HG03060 (cell line): Measurements from ENCODE around the gene KDM4B.

Experiments
- ATAC-seq: cut with Tn5 transposase; IDR thresholded peaks from one replicate; pipeline ENCODE4 v1.9.1; 2021; ENCODE audit warnings: low read depth, moderate number of reproducible peaks; ENCODE audit not compliant: unreplicated experiment

The KDM4B gene

DNA sequence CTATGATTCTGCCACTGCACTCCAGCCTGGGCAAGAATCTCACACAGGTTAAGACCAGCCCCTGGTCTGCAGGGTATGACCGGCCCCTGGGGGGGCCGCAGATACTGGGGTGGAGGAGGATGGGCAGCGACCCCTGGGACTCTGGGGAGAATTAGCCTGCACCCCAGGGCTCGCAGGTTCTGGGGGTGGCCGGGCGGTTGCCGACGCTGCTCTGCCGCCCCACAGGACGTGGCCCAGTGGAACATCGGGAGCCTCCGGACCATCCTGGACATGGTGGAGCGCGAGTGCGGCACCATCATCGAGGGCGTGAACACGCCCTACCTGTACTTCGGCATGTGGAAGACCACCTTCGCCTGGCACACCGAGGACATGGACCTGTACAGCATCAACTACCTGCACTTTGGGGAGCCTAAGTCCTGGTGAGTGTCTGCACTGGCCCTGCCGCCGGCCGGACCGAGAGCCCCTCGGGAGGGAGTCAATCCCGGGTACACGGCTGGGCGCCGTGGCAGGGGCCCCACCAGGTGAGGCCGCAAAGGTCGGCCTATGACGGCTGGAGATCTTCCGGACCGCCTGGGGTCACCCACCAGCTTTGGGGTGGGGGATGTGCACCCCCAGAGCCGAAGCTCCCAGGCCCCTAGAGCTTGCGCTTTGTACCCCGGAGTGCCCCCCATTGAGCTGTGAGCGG lies 78.5 kb downstream of the KDM4B start:
- no peak for ATAC-seq

DNA sequence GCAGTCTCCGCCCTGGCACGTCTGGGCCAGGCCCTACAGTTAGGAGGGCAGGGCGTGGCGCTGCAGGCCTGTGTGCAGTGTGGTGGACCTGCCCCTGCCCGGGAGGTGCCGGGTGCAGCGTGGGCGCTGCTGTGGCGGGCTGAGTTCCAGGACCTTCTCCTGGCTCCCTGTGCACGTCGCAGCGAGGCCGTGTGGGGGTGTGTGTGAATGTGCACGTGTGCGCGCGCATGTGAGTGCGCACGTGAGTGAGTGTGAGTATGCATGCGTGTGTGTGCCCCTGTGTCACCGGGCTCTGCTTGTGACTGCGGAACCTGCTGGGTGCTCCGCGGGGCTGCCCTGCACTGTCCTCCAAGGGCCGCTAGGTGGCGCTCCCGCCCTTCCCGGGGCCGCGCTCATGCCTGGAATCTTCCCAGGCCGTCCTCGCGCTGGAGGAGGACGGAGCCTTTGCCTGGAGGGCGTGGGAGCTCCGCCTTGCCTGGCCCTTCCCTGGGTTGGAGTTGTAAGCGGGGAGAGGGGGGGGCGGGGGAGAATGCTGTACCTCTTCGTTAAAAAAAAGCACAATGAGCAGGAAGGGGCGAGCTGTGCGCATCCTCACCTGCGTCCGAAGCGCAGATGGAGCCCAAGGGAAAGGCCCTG lies 79.3 kb downstream of the KDM4B start:
- no peak for ATAC-seq

DNA sequence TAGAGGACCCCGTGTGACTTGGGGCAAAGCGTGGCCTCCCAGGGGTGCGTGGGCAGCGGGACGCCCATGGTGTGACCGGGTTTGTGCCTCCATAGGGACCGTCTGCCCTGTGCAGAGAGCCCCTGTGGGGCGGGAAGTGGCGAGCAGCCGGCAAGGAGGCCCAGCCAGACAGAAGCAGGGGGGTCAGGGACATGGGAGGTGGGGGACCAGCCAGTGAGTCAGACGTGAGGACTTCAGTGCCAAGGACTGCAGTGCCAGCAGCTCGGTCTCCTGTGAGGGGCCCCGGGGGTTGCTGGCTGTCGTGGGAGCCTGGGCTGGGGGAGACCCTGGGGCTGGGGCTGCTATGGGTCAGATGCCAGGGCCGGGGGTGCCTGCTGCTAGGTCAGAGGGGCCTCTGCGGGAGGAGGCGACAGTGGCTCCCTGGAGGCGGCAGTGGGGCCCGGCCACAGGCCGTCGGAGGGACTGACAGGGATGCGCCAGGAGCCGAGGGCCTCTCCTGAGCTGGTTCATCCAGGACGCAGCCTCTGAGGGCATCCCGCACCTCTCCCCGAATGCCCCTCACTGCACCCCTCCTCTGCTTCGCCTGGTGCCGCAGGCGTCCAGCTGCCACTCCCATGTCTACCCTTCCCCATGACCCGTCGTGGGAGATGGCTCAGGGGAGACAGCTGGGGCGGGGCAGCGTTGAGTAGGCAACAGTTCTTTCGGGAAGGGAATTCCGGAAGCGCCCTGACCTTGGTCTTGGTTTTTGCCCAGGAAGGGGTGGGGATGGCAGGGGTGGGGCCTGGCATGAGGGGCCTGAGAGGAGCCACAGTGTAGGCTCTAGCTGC lies 80.0 kb downstream of the KDM4B start:
- no peak for ATAC-seq

DNA sequence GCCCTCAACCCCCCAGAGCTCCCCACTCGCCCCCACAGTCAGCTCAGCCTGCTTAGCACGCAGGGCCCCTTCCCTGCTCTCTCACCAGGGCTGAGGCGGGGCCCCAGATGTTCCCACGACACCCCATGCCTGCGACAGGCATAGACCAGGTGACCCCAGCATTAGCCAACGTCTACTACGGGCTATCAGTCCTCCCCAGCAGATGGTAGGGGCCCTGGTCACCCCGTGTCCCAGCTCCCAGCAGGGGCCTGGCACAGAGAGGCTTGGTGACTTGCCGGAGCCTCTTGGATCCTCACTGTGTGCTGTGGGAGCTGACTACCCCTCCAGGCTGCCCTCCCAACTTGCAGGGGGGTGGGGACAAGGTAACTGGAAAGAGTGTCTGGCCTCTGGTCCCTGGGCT lies 80.6 kb downstream of the KDM4B start:
- no peak for ATAC-seq

DNA sequence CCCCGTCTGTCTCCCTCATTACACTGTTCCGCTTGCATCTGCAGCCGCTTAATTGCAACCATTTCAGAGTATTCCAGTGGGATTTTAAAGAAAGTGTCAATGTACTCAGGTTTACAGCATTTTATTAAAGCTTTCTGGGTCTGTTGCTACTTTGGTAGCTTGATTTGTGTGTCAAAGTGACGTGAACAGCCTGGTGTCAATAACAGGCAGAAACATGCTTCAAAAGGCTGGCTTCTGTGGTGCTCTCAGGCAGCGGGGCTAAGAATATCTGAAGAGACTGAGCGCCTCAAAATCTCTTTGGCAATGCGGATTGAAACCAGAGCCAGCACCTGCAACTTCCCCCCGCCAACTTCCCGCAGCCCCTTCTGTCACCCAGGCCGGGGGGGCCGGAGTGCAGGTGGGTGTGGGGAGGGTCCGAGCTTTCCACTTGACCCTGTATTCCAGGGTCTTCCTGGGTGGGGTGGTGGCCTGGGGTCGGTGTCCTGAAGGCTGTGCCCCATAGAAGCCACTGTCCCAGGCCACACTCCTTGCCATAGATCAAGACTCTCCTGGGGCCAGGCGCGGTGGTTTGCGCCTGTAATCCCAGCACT lies 81.2 kb downstream of the KDM4B start:
- ATAC-seq: no peak

DNA sequence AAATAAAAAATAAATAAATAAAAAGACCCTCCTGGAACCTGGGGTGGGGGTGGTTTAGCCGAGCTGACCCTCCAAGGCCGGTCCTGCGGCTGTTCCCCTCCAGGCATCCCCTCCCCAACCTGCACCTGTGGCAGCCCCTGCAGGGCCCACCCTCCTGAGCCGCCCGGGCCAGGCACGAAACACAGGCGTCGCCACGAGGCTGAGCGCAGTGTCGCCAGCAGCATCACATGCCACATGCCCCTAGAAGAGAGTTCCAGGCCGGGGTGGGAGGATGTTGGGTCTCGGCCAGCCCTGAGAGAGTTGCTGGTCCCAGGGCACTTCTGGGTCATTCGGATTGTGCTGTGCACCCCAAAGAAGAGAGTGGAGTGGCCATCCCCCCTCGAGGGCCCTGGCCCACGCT lies 82.0 kb downstream of the KDM4B start:
- no peak for ATAC-seq

DNA sequence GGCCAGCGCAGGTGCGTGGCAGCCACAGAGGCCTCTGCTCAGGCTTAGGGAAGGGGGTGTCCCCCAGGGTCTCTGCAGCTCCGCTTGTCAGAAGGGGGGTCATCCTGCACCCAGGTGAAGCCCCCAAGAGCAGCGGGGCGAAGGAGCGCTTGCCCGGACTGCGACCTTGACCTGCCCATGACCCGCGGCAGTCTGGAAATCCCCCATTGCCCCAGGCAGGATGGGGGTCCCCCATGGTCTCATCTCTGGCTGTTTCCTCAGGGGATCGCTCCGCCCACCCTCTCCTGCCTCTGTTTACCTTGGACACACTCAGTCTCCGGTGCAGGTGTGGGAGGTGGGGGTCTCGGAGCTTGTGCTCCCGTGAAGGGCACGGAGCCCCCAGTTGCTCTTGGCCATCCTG lies 82.7 kb downstream of the KDM4B start:
- ATAC-seq: no peak

DNA sequence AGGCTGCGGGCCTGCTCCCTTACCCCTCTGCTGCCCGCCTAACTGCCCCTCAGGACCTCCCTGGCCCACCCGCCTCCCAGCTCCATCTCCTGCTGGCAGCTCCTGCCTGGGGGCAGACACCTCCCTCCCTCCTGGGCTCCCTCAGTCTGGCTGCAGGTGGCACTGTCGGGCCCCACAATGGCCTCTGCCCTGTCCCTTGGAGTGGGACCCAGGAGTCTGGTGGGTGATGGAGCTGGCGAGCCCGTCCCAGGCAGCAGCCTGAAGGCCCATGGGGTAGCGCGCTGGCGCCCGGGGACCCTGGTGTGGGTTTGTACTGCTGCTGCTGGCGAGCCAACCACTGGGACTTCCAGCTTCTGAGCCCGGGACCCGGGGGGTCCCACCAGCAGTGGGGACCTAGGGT lies 83.6 kb downstream of the KDM4B start:
- no peak for ATAC-seq

DNA sequence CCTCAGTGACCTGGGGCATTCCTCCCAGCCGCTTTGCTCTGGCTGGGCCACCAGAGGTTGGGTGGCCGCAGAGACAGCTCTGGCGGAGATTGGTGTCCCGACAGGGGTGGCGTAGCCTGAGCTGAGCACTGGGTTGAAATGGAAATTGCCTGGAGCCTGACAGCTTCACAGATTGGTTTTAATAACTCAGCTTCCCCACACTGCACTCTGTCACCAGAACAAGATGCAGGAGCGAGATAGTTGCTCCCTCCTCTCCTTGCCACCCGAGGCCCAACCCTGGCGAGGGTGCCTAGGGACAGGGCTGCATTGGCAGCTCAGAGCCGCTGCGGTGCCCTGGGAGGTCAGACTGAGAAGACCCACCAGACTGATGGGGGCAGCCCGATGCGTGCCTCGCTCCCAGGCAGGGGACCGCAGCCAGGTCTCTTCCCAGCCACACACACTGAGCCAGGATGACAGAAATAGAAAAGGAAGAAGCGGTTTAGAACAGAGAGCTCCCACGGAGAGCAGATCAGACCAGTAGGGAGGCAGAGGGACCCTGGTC lies 84.1 kb downstream of the KDM4B start:
- ATAC-seq: no peak

DNA sequence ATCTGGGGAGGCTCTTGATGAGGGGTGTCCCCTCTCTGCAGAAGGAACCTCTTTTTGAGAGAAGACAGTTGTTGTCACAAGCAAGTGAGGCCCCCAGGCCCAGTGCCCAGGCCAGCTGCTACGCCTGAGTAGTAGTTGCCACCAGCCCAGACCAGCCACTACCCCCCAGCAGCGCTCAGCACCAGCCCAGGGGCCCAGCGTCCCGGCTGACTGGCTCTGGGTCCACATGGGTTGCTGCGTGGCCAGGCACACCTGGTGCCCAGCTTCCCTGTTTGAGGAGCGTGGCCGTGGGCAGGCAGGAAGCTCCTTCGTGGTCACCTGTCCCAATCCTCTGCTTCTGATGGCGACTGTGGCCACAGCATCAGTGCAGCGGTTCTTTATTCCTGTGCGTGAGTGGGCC lies 84.7 kb downstream of the KDM4B start:
- no peak for ATAC-seq

DNA sequence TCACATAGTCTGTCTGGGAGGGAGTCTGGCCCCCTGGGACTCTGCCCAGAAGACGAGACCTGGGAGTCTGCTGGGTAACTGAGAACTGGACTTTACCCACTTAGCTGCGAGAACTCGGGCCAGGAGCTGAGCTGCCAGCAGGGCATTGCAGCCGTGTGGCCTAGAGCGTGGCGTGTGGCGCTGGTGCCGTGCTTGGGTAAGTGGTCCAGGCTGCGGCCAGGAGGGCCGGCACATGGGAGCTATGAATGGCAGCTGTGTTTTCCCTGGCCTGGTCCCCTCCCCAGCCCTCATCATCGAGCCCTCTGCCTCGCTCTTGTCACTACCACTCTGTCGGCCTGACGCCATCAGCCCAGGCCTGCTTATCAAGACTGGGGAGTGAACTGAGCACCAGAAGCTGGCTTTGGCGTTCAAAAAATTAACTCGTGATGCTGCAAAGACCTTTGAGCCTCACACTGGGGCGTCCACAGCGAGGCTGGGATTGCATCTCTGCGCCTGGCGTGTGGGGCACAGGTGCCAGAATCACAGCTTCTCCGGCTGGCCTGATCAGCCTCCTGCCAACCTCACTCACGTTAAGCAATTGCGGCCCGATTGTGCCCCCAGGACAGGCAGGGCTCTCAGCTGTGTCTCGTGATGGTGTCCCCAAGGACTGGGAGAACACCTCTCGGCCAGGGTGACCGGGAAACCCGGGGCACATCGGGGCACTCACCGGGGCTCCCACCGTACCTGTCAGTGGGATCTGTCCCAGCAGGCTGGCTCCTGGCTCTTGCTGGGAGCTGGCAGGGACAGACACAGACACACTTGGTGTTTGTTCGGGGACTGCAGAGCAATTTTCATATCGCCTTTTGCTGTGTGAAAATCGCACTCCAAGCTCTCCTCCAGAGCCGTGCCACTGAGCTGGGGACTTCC lies 85.9 kb downstream of the KDM4B start:
- ATAC-seq: no peak

DNA sequence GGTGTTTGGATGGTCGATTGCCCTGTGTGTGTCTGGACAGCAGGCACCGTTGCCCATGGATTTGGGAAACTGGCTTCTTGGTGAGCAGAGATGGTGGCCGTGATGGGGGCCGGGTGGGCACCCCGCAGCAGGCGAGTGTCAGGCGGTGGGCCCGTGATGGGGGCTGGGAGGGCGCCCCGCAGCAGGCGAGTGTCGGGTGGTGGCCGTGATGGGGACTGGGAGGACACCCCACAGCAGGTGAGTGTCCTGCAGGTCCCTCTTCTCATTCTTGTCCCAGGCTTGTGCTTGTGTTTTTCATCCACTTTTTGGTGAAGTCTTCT lies 86.5 kb downstream of the KDM4B start:
- no peak for ATAC-seq

DNA sequence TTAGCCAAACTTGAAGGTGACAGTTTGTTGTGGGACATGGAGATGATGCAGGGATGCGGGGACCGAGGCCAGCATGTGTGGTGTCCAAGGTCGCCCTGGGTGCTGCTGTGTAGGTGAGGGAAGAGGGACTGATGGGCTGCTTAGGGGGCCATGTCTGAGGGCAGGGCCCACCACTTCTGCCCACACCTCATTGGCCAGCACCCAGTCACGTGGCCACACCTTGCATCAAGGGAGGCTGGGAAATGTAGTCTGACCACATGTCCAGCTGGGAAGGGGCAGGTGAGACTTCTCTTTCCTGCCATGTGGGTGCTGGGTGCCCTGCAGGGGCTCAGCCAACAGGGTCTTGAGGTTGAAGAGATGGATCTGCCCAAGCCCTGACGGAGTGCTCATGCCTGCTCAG lies 88.9 kb downstream of the KDM4B start:
- ATAC-seq: no peak

DNA sequence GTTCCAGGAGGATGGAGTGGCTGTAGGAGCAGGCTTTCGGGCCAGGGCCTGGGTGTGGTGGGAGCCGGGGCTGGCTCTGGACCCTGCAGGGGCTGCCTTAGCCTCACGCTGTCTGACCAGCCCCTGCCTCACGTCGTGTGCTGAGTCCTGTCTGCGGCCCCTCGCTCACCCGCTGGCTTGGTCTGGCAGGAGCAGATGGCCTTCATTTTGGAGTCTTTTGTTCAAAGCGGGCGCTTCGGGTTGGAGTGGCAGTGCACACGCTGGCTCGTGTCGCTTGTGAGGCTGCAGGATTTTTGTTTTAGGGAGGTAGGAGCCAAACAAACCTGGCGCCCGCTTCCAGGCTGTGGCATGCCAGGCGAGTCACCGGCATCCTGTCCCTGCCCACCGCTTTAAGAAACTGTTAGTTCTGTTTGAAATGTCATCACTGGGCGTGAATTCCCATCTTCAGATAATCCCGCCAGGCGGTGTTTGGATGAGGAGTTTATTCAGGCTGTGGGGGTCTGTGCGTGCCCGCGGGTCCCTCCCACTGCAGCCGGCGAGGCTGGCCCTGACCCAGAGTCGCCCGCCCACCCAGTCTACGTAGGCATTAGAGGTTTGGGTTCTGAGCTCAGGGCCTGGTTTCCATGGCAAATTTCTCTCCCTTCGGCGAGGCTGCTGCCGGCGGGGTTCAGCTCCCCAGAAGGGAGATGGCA lies 89.8 kb downstream of the KDM4B start:
- no peak for ATAC-seq

DNA sequence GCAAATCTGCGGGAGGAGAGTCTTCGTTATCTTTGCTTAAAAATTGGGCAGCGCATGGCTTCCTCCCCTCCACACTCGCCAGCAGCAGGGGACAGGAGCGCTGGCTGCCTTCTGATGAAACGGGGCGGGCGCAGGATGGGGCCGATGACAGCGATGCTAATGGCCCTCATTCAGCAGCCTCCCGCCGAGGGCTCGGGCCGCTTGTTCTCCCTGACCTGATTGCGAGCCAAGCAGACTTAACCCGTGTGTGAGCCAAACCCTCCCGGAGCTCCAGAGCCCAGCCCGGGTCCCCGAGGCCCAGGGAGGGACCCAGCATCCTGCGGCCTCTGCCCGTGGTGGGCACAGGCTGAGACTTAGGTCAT lies 90.3 kb downstream of the KDM4B start:
- no peak for ATAC-seq

DNA sequence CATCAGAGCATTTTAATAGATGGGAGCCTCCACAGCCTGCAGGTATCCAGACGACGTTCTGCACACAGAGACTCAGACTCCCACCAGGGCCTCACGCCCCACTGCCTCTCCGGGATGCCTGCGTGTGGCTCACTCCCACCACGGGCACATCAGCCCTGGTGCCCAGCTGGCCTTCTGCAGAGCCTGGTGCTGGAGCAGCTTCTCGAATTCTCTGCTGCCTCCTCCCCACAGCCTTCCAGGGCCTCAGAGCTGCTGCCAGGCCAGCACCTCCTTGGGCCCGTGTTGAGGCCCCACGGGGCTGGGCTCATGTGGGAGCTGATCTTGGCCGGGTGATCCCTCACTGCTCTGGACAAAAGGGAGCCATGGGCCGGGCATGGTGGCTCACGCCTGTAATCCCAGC lies 90.9 kb downstream of the KDM4B start:
- ATAC-seq: no peak

DNA sequence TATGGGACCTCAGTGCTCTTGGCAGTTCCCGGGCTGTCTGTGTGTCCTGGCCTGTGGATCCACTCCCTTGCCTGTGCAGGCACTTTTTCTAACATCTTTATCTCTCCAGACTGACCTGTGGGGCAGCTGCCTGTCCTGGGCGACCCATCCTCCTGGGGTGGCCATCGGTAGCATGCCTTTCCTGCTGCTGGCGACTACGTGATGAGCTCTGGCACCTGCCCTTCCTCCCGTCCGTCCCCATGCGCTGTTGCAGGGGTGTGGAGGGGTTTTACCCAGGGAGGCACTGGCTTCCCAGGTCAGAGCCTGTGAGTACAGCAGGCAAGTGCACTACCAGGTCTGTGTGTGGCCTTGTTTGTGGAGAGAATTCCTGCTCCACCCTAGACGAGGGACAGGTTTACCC lies 93.3 kb downstream of the KDM4B start:
- no peak for ATAC-seq

DNA sequence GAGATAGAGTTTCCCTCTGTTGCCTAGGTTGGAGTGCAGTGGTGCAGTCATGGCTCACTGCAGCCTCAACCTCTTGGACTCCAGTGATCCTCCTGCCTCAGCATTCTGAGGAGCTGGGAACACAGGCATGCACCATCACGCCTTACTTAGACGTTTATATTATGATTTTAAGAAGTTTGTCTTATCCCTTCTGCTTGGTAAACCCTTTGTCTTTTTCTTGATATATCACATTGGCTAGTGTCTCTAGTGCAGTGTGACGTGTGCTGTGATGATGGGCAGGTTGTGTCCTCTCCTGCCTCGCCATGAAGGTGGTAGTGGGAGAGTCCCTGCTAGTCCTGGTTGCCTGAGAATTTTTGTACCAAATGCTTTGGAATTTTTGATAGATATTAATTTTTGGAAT lies 93.9 kb downstream of the KDM4B start:
- no peak for ATAC-seq

DNA sequence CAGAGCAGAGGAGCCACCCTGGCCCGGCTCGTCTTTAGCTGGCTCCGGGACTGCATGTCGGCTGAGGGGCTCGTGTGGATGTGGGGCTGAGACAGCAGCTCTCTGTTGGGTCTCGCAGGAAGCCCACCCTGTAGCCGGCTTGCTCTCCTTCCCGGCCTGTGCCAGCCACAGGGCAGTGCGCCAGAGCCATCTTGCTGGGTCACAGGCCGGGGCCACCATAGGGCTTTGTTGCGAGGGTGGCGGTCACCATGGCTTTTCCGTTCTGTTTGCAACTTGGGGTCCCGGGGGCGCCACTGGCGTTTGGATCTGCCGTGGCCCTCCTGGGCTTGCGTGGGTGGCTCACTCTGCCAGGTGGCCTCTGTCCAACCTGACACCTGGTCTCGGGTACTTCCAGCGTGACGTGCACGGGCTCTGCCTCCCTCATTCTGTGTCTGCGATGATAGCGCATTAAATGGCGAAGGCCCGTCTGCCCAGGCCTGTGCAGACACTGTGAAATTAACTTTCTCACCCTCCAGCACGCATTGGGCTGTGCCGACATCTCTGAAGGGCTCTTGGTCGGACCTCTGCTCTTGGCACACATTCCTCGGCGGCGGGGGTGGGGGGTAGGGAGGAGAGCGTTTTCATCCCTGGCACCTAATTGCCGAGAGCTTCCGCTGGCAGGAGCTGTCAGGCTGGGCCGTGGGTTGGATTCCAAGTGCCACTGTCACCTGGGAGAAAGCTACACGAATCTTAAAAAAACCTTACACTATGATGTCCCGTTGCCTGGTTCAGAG lies 95.1 kb downstream of the KDM4B start:
- no peak for ATAC-seq
